HG03139 (cell line): Measurements from ENCODE around the gene ARNT2.

Source experiments
- ATAC-seq: cut with Tn5 transposase; IDR thresholded peaks from one replicate; pipeline ENCODE4 v1.9.1; 2021; ENCODE audit not compliant: unreplicated experiment

Gene ARNT2

DNA sequence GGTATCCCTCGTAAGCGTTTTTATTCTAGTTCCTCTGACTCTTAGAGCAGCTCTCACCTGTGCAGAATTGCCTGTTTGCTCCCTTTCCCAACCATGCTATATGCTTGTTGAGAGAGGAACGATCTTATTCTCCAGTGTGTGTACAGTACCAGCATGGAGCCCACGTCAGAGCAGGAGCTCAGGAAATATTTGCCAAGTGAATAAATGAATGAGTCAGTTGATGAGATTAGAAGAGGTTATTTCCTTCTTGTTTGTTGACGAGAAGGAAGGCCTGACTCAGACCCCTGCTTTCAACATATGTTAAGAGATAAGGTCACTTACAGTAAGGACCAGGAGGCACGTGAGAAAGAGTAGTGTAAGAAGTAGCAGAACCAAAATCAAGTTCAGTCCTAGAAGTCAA lies 184.6 kb downstream of the ARNT2 start:
- ATAC-seq, result no peak

DNA sequence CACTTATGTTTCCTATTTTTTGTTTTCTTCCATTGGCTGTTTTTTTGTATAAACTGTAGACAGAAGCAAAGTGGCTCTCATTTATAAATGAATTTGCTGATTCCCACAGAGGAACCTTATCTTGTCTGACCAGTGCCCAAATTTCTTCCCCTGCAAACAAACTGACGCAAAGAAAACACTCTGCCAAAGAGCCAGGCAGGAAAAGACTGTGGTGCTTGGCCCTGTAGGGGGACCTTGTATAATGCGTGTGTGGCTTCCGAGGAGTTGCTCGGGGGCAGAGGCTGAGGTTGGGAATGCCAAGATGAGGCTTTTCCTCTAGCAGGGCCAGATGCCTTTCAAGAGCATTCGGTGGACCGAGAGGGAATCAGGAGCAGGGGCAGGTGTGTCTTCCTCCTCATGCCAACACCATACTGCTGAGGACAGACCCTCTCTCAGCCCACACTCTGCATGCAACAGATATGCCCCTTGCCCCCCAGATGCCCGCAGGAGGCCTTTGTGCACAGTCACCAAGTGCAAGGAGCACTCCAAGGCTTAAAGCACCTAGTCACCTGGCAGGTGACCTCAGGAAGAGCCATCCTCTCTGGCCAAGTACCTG lies 186.7 kb downstream of the ARNT2 start:
- no peak for ATAC-seq

DNA sequence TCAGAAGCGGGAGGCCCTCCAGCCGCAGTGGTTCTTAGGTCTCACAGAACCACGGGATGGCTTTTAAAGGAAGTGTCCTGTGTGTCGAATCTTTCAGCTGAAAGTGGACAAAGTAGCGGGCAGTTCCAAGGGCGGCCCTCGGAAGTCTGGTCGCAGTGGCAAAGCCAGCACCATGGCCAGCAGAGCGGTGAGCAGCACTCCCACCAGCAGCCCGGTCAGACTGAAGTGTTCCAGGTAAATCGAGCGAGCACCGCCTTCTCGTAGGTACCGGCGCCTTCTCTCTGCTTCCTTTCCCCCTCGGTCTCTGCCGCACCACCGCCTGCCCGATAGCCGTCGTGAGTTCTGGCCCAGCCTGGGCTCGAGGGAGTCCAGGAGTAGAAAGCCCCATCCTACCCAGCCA lies 187.3 kb downstream of the ARNT2 start:
- ATAC-seq, result no peak

DNA sequence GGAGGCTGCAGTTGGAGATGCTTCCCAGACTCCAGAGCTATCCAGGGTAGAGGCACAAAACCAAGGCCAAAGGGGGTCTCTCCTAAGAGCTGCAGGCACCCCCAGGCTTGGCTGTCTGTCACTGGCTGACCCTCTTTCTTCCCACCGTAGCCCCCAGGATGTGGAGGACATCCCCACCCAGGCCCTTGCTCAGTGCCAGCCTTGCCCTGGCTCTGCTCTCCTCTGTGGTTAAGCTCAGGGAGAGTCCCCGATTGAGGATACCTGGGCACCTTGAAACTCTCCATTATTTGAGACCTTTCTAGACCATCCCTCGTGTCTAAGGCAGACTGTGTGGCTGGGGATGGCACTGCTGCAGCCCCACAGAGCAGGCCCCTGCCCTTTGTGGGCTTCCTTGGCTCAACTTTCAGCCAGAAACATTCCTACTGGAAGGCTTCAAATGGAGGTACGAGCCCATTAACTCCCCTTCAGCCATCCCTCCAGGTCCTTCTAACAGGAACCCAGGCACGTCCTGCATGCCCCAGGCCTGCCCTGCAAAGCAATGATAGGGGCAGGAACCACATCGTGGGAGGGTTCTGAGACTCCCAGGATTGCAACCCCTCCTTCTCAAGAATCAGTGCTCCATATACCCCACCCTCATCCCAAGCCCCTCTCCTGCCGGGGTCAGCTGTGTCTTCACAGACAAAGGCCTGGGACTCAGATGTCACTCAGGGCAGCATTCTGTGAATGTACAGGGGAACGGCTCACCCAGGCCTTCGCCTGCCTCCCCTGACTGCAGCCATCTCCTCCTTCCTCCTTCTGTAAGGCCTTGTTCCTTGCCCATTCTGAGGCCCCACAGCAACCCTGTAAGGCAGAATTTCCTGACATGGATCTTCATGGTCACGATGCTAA lies 188.0 kb downstream of the ARNT2 start:
- no peak for ATAC-seq

DNA sequence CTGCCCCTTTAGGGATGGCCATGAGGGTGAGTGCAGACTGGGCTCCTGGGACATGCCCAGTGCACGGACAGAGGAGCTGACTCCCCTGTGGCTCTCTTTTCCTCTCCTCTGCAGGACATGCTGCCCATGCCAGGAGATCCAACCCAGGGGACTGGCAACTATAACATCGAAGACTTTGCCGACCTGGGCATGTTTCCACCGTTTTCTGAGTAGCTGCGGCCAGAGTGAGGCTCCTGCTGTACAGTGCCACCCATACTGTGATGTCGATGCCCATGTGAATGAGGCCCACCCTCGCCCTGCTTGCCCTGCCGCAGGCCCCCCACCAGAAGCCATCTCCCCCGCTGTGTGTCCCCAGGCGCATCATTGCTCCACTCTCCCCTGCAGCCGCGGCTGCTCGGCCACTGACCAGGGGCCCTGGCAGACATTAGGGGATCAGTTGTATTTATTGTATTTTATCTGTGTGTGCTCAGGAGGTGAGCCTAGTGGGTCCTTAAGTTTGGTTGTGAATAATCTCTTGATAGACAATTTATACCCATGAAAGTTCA lies 189.4 kb downstream of the ARNT2 start:
- ATAC-seq, result no peak

DNA sequence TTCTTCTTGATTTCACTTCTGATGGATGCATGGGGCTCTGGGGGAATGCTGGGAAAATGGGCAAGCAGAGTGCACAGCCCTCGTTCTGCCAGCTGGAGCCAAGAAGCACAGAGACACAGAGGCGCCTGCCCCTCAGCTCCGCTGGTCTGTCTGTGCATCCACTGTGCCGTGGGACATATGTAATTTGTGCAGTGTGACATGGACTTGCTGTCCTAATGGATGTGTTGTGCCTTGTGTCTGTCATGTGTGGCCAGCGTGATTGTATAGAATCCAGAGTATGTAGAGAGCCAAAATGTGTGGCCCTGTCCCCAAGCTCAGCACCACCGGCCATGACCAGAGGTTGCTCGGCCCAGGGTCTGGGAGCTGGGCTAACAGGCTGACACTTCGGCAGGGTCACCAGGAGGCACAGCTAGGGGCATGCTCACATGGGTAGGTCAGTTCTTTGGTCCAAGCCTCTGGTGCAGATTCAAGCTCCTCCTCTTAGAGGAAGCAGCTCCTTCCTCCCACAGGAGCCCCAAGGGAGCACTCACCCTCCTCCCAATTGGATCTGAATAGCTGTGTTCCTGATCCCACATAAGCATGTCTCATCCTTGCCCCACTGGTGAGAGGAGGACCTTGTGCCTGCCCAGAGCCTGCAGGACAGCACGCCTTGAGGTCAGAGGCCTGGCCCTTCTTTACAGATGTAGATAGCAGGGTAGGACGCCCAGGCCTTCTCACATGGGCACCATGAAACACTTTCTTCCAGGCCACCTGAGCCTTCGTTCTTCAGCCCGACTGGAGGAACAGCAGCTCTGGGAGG lies 190.1 kb downstream of the ARNT2 start:
- no peak for ATAC-seq

DNA sequence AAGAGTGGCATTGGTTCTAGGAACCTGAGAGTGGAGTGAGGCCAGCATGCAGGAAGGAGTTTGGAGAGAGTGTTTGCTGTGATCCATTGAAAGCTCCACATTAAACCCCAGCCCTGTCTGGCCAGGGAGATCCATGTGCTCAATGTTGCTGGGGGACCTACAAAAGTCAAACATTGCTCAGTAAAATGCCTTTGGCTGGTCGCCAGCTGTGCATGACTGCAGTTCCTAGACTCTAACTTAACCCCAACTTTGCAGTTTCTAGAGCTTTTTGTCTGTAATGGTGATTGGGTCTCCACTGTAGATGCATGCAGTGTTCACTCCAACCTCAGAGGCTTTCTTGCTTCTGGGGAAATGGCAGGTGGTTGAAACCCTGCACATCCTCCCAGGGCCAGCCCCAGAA lies 191.2 kb downstream of the ARNT2 start:
- no peak for ATAC-seq

DNA sequence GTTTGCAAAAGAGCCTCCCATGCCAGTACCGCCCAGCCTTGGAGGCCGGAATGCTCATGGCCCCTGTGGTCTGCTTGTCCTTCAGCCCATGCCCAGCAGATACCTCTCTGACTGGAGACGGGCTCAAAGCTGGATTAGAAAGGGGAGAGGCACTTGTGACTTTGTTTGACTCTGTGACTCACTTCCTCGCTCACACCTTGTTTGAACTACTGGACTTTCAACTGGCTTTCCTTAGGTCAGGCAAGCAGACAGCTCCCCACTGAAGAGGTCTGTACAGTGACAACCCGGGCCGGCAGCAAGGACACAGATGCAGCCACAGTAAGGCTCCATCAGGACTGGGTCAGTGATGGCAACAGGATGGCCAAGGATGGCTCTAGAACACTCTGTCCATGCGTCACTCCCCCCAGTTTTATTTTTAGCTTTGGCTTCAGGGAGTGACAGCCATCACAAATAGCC lies 192.4 kb downstream of the ARNT2 start:
- no peak for ATAC-seq

DNA sequence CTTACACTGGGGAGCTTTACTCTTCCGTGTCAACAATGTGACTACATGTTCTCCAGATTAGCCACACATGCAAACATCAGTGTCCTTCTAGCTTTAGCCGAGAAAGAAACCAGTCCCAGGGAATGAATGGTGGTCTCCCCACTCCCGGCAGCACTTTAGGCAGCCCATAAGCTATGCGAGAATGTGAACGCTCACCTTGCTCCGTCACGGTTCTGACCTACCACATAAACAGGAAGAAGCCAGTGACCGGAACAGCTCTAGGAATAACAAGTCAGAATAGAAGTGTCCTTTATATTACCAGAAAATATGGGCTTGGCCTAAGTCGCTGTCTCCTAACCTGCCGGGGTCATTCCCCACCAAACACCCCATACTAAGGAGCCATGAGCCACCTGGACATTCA lies 192.9 kb downstream of the ARNT2 start:
- no peak for ATAC-seq

DNA sequence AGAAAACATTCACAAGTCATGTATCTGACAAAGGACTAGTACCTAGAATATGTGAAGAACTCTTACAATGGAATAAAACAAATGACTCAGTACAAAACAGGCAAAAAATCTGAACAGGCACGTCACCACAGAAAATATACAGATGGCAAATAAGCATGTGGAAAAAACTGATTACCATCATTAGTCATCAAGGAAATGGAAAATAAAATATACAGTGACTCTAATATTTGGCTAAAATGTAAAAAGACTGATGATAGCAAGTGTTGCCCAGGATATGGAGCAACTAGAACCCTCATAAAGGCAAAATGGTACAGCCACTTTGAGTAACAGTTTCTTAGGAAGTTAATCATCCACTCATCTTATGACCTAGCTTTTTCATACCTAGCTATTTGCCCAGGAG lies 195.2 kb downstream of the ARNT2 start:
- no peak for ATAC-seq

DNA sequence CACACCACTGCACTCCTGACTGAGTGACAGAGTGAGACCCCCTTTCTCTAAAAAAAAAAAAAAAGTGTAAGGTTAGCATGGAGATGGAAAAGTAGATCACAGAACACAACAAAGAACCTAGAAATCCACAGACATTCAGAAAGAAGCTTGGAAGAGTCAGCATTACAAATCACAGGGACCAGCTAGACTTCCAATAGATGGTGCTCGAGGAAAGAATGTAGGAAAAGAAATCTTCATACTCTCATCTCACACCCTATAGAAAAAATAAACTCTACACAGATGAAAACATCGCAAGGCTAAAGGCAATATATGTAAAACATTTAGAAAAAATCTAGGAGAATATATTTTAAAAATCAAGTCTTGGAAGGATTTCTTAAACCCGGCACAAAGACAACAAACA lies 196.4 kb downstream of the ARNT2 start:
- ATAC-seq, result no peak

DNA sequence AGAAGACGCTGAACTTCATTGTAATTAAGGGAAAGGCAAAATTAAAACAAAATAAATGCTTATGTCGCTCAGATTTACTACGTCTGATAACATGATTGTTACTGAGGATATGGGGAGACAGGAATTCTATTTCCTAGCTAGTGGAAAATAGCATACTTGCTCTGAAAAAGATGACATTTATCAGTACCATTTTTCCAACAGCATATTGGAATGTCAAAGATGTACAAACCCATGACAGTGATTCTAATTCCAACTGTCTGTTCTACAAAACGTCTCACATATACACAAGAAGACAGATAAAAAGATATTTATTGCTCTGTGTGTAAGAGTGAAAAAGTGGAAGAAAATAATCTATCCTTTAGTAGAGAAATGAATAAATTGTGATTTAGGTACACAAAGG lies 197.1 kb downstream of the ARNT2 start:
- ATAC-seq, result no peak

DNA sequence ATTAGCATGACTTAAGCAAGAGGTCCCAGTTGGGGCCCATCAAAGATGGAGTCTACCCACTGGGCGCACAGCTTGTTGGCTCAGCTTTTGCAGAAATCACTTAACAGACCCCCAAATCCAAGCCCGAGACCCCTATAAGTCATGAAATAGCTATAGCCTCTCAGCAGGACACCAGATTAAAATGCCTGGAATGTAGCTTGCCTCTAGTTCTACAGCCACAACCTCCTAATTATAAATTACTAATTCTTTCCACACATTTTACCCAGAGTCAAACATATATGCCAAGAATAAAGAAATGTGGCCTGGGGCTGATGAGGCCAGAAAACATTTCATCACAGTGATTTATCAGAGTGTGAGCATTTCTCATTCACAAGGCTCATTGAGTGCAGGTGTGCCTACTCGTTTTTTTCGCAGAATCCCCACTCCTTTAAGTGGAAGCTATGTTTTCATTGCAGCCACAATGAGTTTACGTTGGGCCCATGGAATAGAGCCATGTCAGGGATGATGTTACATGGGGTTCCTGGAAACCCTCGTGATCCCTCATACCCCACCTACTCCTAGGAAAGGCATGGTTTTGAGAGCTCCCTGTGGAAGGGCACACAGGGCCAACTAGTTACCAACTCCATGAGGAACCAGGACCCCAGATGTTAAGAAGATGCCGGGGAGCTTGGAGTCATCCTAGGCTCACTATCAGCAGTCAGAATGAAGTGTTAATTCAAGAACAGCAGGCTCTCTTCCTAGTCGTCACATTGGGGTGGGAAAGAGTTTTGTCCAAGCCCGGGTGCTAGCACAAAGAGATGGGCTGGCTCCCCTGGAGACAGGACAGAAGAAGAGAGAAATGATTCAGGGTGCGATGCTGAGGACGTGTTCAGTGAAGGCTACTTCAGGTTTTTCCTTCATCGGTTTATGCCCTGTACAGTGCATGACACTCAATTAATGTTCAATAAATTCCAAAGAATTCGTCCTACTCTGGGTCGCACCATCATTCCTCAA lies 200.7 kb downstream of the ARNT2 start:
- ATAC-seq, result no peak

DNA sequence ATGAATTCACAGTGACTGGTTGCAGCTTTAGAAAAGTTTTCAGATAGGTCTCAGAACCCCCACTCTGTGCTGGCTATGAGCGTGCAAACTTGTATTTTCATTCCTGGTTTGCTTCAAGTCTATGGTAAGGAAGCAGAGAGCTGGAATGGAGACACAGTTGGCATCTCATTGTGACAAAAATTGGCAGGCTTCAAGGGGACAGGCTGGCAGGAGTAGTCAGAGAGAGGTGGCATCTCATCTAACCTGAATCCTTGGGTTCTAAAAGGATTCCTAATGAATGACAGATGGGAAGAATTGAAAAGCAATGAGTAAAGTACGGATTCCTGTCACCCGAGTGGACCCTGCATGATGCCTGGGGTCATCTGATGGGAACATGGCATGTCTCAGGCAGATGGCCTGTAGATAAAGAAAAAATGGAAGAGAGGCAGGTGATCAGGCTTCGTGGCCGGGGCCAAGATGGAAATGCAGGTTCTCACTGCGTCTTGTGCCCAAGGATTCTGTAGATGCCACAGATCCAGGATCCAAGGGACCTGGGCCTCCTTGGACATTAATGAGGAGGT lies 201.5 kb downstream of the ARNT2 start:
- no peak for ATAC-seq

DNA sequence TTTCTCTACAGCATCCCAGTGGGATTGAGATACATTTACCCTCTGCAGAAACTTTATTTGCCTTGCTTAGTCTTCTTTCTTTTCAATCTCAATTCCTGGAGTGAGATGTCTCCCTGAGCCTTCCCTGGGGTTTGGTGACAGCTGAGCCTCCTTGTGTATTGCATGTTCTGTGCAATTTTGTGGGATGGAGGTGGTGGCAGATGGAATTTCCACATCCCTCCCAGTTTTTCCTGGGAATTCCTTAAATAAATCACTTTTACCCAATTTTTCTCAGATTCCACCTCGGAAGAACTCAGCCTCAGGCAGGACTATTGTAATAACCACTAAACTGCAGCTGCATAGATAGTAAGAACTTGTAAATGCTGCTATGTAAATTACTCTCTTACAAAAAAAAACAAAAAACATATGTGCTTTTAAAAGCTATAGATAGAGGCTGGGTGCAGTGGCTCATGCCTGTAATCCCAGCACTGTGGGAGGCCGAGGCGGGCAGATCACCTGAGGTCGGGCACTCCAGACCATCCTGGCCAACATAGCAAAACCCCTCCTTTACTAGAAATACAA lies 202.4 kb downstream of the ARNT2 start:
- no peak for ATAC-seq

DNA sequence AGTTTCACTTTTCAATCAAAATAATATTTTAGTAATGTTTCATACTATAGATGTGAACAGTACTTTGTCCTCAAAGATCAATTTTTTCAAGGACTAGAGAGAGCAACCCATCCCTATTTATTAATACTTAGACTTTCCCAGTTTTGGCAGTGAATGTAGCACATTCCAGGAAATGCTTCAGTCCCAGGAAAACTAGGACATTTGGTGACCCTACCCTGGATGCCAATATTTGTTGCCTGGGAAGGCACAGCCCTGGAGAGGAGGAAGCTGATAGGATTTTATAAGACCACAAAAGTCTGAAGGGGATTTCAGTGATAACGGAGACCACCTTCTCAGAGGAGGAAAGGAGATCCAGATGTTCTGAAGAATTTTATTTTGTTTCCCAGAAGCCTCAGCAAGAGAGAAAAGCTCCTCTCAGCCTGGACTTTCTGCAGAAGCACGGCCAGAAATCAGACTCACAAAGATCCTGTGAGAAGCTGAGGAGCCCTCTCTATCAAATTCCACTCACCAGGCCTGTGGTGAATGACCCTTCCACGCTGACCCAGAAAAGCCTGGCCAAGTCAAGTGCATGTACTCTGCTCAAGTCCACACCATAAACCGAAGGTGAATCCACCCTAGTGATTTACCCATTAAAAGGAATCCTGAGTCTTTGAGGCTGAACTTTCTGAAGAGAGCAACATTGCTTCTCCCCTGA lies 203.3 kb downstream of the ARNT2 start:
- ATAC-seq, result no peak

DNA sequence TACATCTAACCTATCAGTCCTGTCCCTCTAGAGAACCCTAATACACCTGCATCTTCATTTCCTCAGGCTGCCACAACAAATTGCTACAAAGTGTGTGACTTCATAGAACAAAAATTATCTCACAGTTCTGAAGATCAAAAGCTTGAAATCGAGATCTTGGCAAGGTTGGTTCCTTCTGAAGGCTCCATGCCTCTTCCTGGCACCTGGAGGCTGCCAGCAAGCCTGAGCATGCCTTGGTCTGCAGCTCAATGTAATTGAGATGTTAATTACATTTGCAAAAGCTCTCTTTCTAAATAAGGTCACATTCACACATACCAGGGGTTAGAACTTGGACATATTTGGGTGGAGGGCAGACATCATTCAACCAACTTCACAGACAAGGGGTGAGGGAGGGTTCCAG lies 204.5 kb downstream of the ARNT2 start:
- no peak for ATAC-seq

DNA sequence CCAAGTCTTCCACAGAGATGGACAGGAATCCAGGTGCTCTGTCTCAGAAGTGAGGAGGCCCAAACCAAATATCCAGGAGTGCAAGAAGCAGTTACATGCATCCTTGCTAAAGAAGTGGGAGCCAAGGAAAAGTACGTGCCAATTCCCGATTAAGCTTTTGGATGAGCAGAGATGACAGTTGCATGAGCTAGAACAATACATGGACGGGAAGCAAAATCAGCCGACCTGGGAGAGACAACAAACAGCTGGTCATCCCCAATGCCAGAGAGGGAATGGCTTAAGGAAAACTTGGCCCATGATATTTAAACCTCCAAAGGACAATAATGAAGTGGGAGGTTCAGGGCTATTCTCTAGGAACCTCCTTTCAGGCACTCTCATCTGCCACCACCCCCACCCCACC lies 204.9 kb downstream of the ARNT2 start:
- ATAC-seq, result no peak

DNA sequence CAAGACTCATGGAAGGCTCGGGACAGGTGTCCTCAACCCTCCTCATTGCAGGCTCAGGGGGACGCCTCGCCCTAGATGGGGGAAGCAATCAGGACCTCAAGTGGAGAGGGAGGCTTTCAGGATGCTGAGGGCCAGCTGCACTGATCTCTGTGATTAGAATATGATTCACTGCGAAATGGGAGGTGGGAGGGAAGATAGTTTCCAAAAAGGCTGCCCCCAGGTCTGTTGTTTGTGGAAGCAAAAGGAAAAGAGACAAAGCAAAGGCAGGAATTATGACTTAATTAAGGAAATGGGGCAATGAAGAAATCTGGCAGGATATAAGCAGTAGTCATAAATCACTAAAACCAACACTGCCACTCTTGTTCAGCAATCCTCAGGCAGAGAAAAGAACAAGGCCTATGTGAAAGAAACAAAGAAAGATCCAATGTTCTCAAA lies 205.3 kb downstream of the ARNT2 start:
- no peak for ATAC-seq
